ENCODE data around the gene PRAF2.

PRAF2 gene

DNA sequence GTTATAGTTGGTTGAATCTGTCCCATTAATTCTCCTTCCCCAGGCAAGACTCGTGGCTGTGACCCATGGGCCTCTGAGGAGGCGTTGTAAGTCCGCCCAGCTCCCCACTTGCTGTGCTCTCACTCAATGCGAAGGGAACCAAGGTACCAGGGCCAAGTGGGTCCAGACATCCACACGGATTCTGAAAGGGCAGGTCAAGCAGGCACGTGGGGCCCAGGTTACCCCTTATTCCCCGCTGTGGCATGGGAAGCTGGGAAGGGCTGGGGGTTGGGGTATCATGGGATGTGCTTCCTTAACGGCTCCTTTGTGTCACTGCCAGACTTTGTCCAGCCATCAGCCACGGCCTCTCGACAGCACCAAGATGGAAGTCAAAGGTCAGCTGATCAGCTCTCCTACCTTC, 11.9 kb downstream of the PRAF2 start:
- Histone ChIP-seq H3K27me3 (ENCODE audit: control insufficient read depth, insufficient read depth, low read length) (no peaks in the 10 kb centered on the region), H3K4me3 (ENCODE audit: low read depth, low read length) (no peak overlapping the region), H3K4me1 (ENCODE audit: control insufficient read depth, insufficient read depth, low read length) (no peaks in the 10 kb centered on the region), H3K27ac (ENCODE audit: low read depth, low read length) (no peak overlapping the region), H3K9me3 (ENCODE audit: control insufficient read depth, insufficient read depth, low read length) (peaks cover 34% of the 10 kb centered on the region), H3K9ac (ENCODE audit: low read depth, low read length) (no peak overlapping the region), H3K36me3 (ENCODE audit: control insufficient read depth, insufficient read depth, low read length) (peaks cover 16% of the 10 kb centered on the region; the same call in 1 of the 2 replicates)

DNA sequence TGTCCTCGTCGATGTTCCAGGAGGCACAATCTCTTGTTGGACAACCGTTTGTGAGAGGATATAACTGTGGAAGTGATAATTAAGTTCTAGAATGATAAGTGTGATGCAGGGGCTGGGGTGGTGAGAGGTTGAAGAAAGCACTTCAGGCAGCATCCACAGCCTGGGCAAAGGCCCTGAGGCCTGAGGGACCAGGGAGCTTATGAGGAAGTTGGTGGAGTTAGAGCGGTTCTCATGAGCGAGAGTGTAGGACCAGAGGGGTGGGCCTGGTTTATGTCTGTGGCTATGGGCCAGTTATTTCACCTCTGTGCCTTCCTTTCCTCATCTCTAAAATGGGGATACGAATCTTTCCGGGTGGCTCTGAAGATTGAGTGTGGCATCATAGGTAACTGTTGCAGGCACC, 12.3 kb downstream of the PRAF2 start:
- Histone ChIP-seq H3K36me3 (ENCODE audit: control insufficient read depth, insufficient read depth, low read length) (peaks cover 15% of the 10 kb centered on the region; the same call in 1 of the 2 replicates), H3K4me1 (ENCODE audit: control insufficient read depth, insufficient read depth, low read length) (no peaks in the 10 kb centered on the region), H3K9ac (ENCODE audit: low read depth, low read length) (no peak overlapping the region), H3K27ac (ENCODE audit: low read depth, low read length) (no peak overlapping the region), H3K4me3 (ENCODE audit: low read depth, low read length) (no peak overlapping the region), H3K9me3 (ENCODE audit: control insufficient read depth, insufficient read depth, low read length) (peaks cover 34% of the 10 kb centered on the region), H3K27me3 (ENCODE audit: control insufficient read depth, insufficient read depth, low read length) (no peaks in the 10 kb centered on the region)

DNA sequence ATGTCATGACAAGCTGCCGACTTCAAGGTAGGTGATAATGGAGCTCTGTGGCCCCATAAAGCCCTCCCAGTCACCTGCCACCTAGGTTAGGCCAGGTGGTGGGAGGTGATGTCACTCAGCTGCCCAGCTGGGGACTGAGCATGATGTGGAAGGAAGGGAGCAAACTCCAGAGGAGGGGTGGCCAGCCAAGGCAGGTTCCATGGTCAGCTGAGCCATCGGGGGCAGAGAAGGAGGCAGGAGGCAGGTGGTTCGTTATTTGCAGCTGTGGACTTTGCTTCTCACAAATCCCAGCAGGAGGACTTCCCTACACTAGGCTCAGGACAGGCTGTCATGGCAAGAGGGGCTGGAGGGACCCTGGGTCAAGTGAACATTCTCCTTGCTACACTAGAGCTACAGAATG, 12.9 kb downstream of the PRAF2 start:
- H3K27me3 ChIP-seq (ENCODE audit: control insufficient read depth, insufficient read depth, low read length), result no peaks in the 10 kb centered on the region
- H3K4me1 ChIP-seq (ENCODE audit: control insufficient read depth, insufficient read depth, low read length), result no peaks in the 10 kb centered on the region
- no peak overlapping the region for H3K27ac ChIP-seq (ENCODE audit: low read depth, low read length)
- H3K4me3 ChIP-seq (ENCODE audit: low read depth, low read length), result no peak overlapping the region
- H3K9me3 ChIP-seq (ENCODE audit: control insufficient read depth, insufficient read depth, low read length), result peaks cover 35% of the 10 kb centered on the region
- H3K36me3 ChIP-seq (ENCODE audit: control insufficient read depth, insufficient read depth, low read length), result peaks cover 13% of the 10 kb centered on the region; the same call in 1 of the 2 replicates
- H3K9ac ChIP-seq (ENCODE audit: low read depth, low read length), result no peak overlapping the region

DNA sequence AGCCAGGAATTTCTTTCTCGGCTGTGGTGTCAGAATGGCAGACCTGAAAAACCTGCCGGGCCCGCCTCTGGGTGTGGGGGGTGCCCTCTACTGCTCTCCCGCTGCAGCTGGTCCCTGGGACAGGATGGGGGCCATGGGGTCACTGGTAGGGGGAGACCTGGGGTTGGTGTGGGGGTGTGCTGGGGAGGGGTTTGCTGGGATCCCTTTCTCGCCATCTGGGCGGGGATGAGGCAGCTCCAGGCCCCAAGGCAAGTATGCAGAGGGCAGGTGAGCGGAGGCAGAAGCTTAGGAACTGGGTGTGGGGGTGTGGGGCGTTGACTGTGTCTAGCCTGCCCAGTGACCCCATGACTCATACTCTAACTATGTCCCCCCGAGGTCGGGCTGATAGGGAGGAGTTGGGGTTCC, 14.1 kb downstream of the PRAF2 start:
- peak overlapping the region; percentile 60 for H3K4me3 ChIP-seq (ENCODE audit: low read depth, low read length)
- H3K36me3 ChIP-seq (ENCODE audit: control insufficient read depth, insufficient read depth, low read length), result peaks cover 8% of the 10 kb centered on the region; the same call in 1 of the 2 replicates
- H3K27ac ChIP-seq (ENCODE audit: low read depth, low read length), result peak overlapping the region; percentile 65
- no peak overlapping the region for H3K9ac ChIP-seq (ENCODE audit: low read depth, low read length)
- no peaks in the 10 kb centered on the region for H3K27me3 ChIP-seq (ENCODE audit: control insufficient read depth, insufficient read depth, low read length)
- peaks cover 39% of the 10 kb centered on the region for H3K9me3 ChIP-seq (ENCODE audit: control insufficient read depth, insufficient read depth, low read length)
- H3K4me1 ChIP-seq (ENCODE audit: control insufficient read depth, insufficient read depth, low read length), result no peaks in the 10 kb centered on the region

DNA sequence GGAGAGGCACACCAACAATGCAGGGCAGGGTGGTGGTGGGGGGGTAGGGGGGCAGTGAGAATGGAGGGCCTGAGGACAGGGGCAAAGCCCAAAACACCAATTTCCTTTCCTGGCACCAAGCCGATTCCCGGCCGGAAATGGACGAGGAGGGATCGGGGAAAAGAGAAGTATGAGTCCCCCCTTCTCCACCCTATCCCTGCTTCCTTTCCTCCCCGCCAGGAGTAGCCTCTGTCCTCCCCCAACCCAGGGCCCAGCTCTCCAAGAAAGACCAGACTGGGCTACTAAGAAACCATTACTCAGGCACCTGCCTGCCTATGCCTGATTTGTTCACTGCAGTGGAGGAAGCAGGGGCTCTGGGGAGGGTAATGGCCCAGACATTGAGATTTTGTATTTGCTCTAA, 14.6 kb downstream of the PRAF2 start:
- Histone ChIP-seq H3K9me3 (ENCODE audit: control insufficient read depth, insufficient read depth, low read length) (peaks cover 36% of the 10 kb centered on the region), H3K4me3 (ENCODE audit: low read depth, low read length) (peak overlapping the region; percentile 60), H3K27ac (ENCODE audit: low read depth, low read length) (peak overlapping the region; percentile 65), H3K27me3 (ENCODE audit: control insufficient read depth, insufficient read depth, low read length) (no peaks in the 10 kb centered on the region), H3K36me3 (ENCODE audit: control insufficient read depth, insufficient read depth, low read length) (peaks cover 3% of the 10 kb centered on the region; the same call in 1 of the 2 replicates), H3K4me1 (ENCODE audit: control insufficient read depth, insufficient read depth, low read length) (no peaks in the 10 kb centered on the region), H3K9ac (ENCODE audit: low read depth, low read length) (no peak overlapping the region; the same call in 1 of the 2 replicates)

DNA sequence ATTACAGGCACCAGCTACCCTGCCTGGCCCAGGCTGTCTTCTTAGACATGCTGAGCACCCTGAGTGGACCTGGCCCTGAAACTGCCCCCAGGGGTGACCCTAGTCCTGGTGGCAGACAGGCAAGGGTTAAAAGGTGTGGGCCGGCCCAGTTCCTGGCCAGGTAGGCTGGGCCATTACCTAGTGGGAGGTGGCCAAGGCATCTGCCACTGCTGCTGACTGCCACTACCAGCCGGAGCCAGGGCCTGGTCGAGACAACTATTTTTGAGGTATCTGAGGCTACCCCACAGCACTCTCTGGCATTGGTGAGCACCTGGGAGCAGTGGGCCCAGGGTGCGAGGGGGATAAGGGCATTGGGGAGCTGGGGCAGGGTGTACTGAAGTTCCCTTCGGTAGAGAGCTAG, 15.0 kb downstream of the PRAF2 start, which contains the start of gene CCDC120:
TSS of gene CCDC120 (plus strand) at position 206 of the 400 bp plus-strand sequence. CDS start 3,043 bp downstream, outside the sequence.
- peak within 1 kb of the TSS; percentile 65 for H3K27ac ChIP-seq (ENCODE audit: low read depth, low read length)
- H3K36me3 ChIP-seq (ENCODE audit: control insufficient read depth, insufficient read depth, low read length), result 0 out of 2 replicates have a peak, but pooled peaks cover 3% of the 10 kb centered on the region
- no peak within 1 kb of the TSS; the same call in 1 of the 2 replicates for H3K9ac ChIP-seq (ENCODE audit: low read depth, low read length)
- H3K4me1 ChIP-seq (ENCODE audit: control insufficient read depth, insufficient read depth, low read length), result no peaks in the 10 kb centered on the region
- H3K27me3 ChIP-seq (ENCODE audit: control insufficient read depth, insufficient read depth, low read length), result no peaks in the 10 kb centered on the region
- peaks cover 36% of the 10 kb centered on the region for H3K9me3 ChIP-seq (ENCODE audit: control insufficient read depth, insufficient read depth, low read length)
- H3K4me3 ChIP-seq (ENCODE audit: low read depth, low read length), result peak within 1 kb of the TSS; percentile 60

DNA sequence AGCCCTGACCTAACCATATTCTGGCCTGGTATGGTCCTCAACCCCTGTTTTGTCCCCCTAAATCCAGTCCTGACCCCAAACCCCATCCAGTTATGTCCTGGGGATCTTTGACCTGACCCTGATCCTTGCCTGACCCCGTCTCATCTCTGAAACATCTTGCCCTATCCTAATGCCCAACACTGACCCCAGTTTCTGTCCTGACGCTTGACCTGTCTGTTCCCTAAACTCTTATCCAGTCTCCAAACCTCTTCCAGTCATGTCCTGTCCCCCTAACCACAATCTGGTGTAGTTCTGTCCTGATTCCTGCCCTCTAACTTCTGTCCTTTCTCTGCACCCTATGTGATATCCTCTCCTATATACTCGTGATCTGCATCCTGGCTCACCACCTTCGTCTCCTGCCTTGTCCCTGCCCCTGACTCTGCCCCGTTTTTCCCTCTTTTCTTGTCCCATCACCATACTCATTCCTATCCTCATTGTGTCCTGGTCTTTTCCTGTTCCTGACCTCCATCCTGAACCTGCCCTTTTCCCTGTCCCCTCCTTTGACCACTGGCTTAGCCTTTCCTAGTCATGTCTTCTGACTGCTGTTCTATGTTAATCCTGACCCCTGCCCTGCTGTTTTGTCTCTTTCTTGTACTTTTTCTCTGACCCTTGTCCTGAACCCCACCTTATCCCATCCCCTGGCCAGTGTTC, 19.6 kb downstream of the PRAF2 start:
- peak overlapping the region; percentile 62 for H3K4me3 ChIP-seq (ENCODE audit: low read depth, low read length)
- no peak overlapping the region for H3K9ac ChIP-seq (ENCODE audit: low read depth, low read length)
- H3K36me3 ChIP-seq (ENCODE audit: control insufficient read depth, insufficient read depth, low read length), result no peaks in the 10 kb centered on the region
- H3K27ac ChIP-seq (ENCODE audit: low read depth, low read length), result peak overlapping the region; percentile 92
- peaks cover 29% of the 10 kb centered on the region for H3K9me3 ChIP-seq (ENCODE audit: control insufficient read depth, insufficient read depth, low read length)
- no peaks in the 10 kb centered on the region for H3K27me3 ChIP-seq (ENCODE audit: control insufficient read depth, insufficient read depth, low read length)
- no peaks in the 10 kb centered on the region for H3K4me1 ChIP-seq (ENCODE audit: control insufficient read depth, insufficient read depth, low read length)

DNA sequence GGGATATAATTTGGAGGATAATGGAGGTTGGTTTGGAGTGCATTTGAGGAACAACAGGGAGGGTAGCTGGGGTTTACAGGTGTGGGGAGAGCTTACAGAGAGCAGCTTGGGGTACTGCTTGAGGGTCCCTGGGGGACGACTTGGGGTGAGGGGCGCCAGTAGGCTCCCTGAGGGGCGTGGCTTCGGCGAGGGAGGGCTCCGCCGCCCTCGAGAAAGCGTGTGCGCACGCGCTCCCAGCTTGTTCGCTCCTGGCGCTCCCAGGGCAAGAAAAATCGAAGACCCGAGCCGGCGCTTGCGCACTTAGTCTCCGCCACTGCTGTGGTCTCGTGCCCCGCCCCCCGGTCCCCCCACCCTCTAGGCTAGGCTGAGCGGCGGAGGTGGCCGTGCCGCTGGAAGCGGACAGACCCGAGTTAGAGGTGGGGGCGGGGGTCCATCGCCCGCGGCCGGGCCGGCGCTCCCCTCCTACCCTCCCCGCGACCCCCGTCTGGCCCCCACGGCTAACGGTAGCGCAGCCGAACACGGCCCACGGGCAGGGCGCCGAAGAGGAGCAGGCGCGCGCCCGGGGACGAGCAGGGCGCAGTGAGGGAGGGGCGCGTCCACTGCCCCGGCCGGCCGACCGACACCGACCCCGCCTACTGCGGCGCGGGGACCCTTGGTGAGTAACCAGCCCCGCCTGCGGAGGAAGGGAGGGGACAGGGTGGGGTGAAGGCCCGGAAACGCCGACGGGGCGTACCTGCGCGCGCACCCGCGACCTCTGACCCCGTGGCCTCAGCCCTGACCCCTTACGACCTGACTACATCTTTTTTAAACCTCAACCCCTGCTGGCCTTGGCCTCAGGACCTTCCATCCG, 20.4 kb downstream of the PRAF2 start:
- Histone ChIP-seq H3K27me3 (ENCODE audit: control insufficient read depth, insufficient read depth, low read length) (no peaks in the 10 kb centered on the region), H3K9ac (ENCODE audit: low read depth, low read length) (no peak overlapping the region; the same call in 1 of the 2 replicates), H3K27ac (ENCODE audit: low read depth, low read length) (peak overlapping the region; percentile 92), H3K4me1 (ENCODE audit: control insufficient read depth, insufficient read depth, low read length) (no peaks in the 10 kb centered on the region), H3K9me3 (ENCODE audit: control insufficient read depth, insufficient read depth, low read length) (peaks cover 30% of the 10 kb centered on the region), H3K4me3 (ENCODE audit: low read depth, low read length) (peak overlapping the region; percentile 62), H3K36me3 (ENCODE audit: control insufficient read depth, insufficient read depth, low read length) (no peaks in the 10 kb centered on the region)

DNA sequence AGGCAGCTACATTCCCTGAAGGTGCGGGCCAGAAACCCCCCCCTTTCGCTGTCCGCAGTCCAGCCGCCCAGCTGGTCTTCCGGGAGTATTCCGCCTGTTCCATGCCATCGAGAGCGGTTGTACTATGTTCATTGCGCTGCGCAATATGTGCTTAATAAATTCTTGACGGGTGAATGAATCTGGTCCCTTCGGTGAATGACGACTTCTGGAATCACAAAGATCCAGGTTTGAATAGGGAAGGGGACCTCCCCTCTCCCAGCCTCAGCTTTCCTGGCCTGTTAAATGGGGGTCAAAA, 29.9 kb downstream of the PRAF2 start:
- peaks cover 7% of the 10 kb centered on the region for H3K36me3 ChIP-seq (ENCODE audit: control insufficient read depth, insufficient read depth, low read length)
- peak overlapping the region; percentile 52 for H3K4me3 ChIP-seq (ENCODE audit: low read depth, low read length)
- H3K4me1 ChIP-seq (ENCODE audit: control insufficient read depth, insufficient read depth, low read length), result peaks cover 8% of the 10 kb centered on the region
- H3K9ac ChIP-seq (ENCODE audit: low read depth, low read length), result no peak overlapping the region
- H3K9me3 ChIP-seq (ENCODE audit: control insufficient read depth, insufficient read depth, low read length), result peaks cover 10% of the 10 kb centered on the region
- H3K27ac ChIP-seq (ENCODE audit: low read depth, low read length), result peak overlapping the region; percentile 71
- H3K27me3 ChIP-seq (ENCODE audit: control insufficient read depth, insufficient read depth, low read length), result no peaks in the 10 kb centered on the region

DNA sequence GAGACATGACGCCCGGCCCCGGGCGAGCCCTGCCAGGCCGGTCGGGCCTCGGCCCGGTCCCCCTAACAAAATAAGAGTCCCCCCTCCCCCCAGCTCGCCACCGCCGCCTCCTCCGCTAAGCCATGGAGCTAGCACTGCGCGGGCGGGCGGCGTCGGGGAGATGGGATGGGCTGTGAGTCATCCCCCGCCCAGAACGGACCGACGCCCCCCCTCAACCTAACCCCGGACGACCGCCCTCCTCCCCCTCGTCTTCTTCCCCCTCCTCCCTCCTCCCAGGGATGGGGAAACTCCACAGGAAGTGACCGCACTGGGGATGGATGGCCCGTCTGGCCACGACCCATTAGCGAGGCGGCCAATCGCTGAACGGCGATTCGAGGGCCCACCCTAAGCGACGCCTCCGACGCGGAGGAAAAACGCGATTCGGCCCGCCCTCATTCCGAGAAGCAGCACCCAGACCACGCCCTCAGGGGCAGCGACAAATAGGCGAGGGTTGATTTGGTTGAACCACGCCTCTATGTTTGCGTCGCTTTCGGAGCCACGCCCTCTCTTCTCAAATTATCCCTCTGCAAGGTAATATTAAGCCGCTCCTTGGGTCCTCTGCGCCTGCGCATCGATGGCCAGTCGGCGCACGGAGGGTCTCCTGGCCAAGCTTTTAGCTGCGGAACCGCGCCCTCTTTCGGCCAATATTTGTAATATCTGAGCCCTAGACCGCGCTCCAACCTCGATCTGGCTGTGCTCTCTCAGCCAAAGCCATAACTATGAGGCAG, 30.4 kb downstream of the PRAF2 start, which contains the start of gene TFE3:
TSS of gene TFE3 (minus strand) at position 138 of the 767 bp plus-strand sequence. CDS start at position 7, 131 bp downstream.
- peaks cover 10% of the 10 kb centered on the region for H3K9me3 ChIP-seq (ENCODE audit: control insufficient read depth, insufficient read depth, low read length)
- H3K4me1 ChIP-seq (ENCODE audit: control insufficient read depth, insufficient read depth, low read length), result peaks cover 9% of the 10 kb centered on the region
- H3K27me3 ChIP-seq (ENCODE audit: control insufficient read depth, insufficient read depth, low read length), result no peaks in the 10 kb centered on the region
- peaks cover 12% of the 10 kb centered on the region for H3K36me3 ChIP-seq (ENCODE audit: control insufficient read depth, insufficient read depth, low read length)
- peak within 1 kb of the TSS; percentile 49 for H3K9ac ChIP-seq (ENCODE audit: low read depth, low read length)
- H3K27ac ChIP-seq (ENCODE audit: low read depth, low read length), result peak within 1 kb of the TSS; percentile 98
- H3K4me3 ChIP-seq (ENCODE audit: low read depth, low read length), result peak within 1 kb of the TSS; percentile 82
